ENCODE measurements around the gene DAB1. TPM values are rescaled to one million over a fixed set of nuclear protein-coding genes. Genes with fewer than 3 reads are reported as not detected.
A peak's percentile ranks its signal among the peaks of the same experiment; 100 is the strongest.
"Not testable (repeated sequence)": the region's sequence is repeated elsewhere in the genome, so short reads cannot be mapped to it uniquely, and the experiment has no call there.

Gene DAB1
- polyA plus RNA-seq, 3 donors: not detected

DNA sequence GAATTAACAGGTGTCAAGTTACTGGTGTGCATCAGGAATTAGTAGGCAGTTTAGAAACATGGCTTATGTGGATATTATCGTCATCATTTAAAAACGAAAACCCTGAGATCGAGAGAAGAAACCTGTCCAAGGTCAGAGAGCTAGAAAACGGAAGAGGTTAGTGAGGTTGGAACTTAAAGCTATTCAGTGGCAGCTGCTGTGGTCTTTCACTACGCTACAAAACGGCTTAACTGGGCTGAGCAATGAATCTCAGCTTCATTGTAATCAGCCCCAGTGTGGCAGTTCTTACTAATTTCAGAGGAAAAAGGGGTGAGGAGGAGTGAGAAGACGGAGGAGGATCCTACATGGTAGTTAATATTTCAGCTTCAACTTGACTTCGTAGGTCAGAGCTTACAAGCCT is 77.9 kb downstream of the DAB1 start:
- no peak for DNase-seq
- Mint-ChIP-seq H3K27ac (no peak overlapping the region), H3K4me1 (no peaks in the 10 kb centered on the region), H3K4me3 (no peak overlapping the region), H3K36me3 (no peaks in the 10 kb centered on the region), H3K27me3 (ENCODE audit: low read depth in 3 of 3) (peaks cover 0 to 5% (median 1%) of the 10 kb centered on the region in 3 donors), H3K9me3 (peaks cover 0 to 3% (median 2%) of the 10 kb centered on the region in 7 donors)
- Histone ChIP-seq H3K9ac (ENCODE audit: insufficient read depth, low read length, poor library complexity, severe bottlenecking) (no peak overlapping the region), H3K9me3 (replicated peaks in 1 of 2; ENCODE audit: control insufficient read depth in 1 of 2, insufficient read depth in 1 of 2, low read length in 2 of 2) (no peaks in the 10 kb centered on the region), H3K36me3 (replicated peaks in 1 of 2; ENCODE audit: control insufficient read depth in 1 of 2, insufficient read depth in 2 of 2, low read length in 2 of 2) (no peaks in the 10 kb centered on the region), H2AFZ (ENCODE audit: insufficient read depth, low read depth, low read length, poor library complexity, severe bottlenecking) (no peak overlapping the region), H3K4me3 (replicated peaks in 1 of 3; ENCODE audit: low read depth in 2 of 3, low read length in 3 of 3) (no peak overlapping the region), H3K27me3 (ENCODE audit: control insufficient read depth in 2 of 2, insufficient read depth in 2 of 2, low read length in 2 of 2) (no peaks in the 10 kb centered on the region), H3K4me2 (replicated peaks; ENCODE audit: extremely low read depth, low read length, poor library complexity, severe bottlenecking) (no peak overlapping the region), H3K27ac (ENCODE audit: low read depth in 1 of 2, low read length in 2 of 2) (no peak overlapping the region), H3K4me1 (ENCODE audit: control insufficient read depth in 1 of 2, insufficient read depth in 2 of 2, low read length in 2 of 2) (no peaks in the 10 kb centered on the region), H4K20me1 (ENCODE audit: insufficient read depth, low read length) (no peaks in the 10 kb centered on the region), H3K79me2 (ENCODE audit: insufficient read depth, low read length) (no peaks in the 10 kb centered on the region)
- TF ChIP-seq, protein P1, sequence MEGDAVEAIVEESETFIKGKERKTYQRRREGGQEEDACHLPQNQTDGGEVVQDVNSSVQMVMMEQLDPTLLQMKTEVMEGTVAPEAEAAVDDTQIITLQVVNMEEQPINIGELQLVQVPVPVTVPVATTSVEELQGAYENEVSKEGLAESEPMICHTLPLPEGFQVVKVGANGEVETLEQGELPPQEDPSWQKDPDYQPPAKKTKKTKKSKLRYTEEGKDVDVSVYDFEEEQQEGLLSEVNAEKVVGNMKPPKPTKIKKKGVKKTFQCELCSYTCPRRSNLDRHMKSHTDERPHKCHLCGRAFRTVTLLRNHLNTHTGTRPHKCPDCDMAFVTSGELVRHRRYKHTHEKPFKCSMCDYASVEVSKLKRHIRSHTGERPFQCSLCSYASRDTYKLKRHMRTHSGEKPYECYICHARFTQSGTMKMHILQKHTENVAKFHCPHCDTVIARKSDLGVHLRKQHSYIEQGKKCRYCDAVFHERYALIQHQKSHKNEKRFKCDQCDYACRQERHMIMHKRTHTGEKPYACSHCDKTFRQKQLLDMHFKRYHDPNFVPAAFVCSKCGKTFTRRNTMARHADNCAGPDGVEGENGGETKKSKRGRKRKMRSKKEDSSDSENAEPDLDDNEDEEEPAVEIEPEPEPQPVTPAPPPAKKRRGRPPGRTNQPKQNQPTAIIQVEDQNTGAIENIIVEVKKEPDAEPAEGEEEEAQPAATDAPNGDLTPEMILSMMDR (IDR thresholded peaks at IDR 0.05): no peak
- intact Hi-C loops (cut with micrococcal nuclease): no loop called here
- WGBS (ENCODE audit: insufficient coverage): 89% methylated on average over 4 of the region's 8 CpGs

DNA sequence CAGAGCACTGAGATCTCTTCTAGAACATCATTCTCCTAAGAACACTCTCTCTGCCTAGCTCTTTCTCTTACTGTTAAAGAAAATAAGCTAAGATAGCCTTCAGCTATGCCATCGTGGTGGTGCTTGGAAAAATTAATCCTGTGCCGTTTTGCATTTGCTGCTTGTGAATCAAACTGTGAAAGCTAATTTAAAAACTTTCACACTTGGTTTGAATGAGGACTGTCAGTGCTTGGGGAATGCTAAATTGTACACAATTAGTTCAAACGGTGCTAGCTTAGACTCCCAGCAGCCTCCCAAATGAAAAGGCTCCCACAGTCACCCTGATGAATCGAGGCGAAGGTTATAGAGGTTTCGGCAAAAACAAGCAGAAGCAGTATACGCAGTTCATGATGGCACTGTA is 79.6 kb downstream of the DAB1 start:
- Histone ChIP-seq H3K4me2 (replicated peaks; ENCODE audit: extremely low read depth, low read length, poor library complexity, severe bottlenecking) (no peak overlapping the region), H3K27ac (ENCODE audit: low read depth in 1 of 2, low read length in 2 of 2) (no peak overlapping the region), H3K9ac (ENCODE audit: insufficient read depth, low read length, poor library complexity, severe bottlenecking) (no peak overlapping the region), H3K36me3 (replicated peaks in 1 of 2; ENCODE audit: control insufficient read depth in 1 of 2, insufficient read depth in 2 of 2, low read length in 2 of 2) (no peaks in the 10 kb centered on the region), H3K9me3 (replicated peaks in 1 of 2; ENCODE audit: control insufficient read depth in 1 of 2, insufficient read depth in 1 of 2, low read length in 2 of 2) (no peaks in the 10 kb centered on the region), H3K79me2 (ENCODE audit: insufficient read depth, low read length) (no peaks in the 10 kb centered on the region), H3K27me3 (ENCODE audit: control insufficient read depth in 2 of 2, insufficient read depth in 2 of 2, low read length in 2 of 2) (no peaks in the 10 kb centered on the region), H3K4me1 (ENCODE audit: control insufficient read depth in 1 of 2, insufficient read depth in 2 of 2, low read length in 2 of 2) (no peaks in the 10 kb centered on the region), H4K20me1 (ENCODE audit: insufficient read depth, low read length) (no peaks in the 10 kb centered on the region), H2AFZ (ENCODE audit: insufficient read depth, low read depth, low read length, poor library complexity, severe bottlenecking) (no peak overlapping the region), H3K4me3 (replicated peaks in 1 of 3; ENCODE audit: low read depth in 2 of 3, low read length in 3 of 3) (no peak overlapping the region)
- H3K9me3 Mint-ChIP-seq: peaks cover 0 to 3% (median 2%) of the 10 kb centered on the region in 7 donors
- H3K27me3 Mint-ChIP-seq (ENCODE audit: low read depth in 3 of 3): peaks cover 0 to 5% (median 1%) of the 10 kb centered on the region in 3 donors
- no peaks in the 10 kb centered on the region for H3K36me3 Mint-ChIP-seq
- H3K4me3 Mint-ChIP-seq: no peak overlapping the region
- DNase-seq: no peak
- intact Hi-C loops (cut with micrococcal nuclease): no loop called here
- no peaks in the 10 kb centered on the region for H3K4me1 Mint-ChIP-seq
- 88% methylated on average over 6 of the region's 7 CpGs for WGBS (ENCODE audit: insufficient coverage)
- TF ChIP-seq, protein P1 (IDR thresholded peaks at IDR 0.05): no peak
- no peak overlapping the region for H3K27ac Mint-ChIP-seq

DNA sequence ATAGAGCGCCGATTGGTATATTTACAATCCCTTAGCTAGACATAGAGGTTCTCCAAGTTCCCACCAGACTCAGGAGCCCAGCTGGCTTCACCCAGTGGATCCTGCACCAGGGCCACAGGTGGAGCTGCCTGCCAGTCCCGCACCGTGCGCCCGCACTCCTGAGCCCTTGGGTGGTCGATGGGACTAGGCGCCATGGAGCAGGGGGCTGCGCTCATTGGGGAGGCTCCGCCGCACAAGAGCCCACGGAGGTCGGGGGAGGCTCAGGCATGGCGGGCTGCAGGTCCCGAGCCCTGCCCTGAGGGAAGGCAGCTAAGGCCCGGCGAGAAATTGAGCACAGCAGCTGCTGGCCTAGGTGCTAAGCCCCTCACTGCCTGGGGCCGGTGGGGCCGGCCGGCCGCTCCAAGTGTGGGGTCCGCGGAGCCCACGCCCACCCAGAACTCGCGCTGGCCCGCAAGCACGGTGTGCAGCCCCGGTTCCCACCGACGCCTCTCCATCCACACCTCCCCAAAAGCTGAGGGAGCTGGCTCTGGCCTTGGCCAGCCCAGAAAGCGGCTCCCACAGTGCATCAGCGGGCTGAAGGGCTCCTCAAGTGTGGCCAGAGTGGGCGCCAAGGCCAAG is 80.5 kb downstream of the DAB1 start:
- H3K36me3 Mint-ChIP-seq; intact Hi-C loops (cut with micrococcal nuclease); H3K4me1 ChIP-seq (ENCODE audit: control insufficient read depth in 1 of 2, insufficient read depth in 2 of 2, low read length in 2 of 2); H3K27me3 ChIP-seq (ENCODE audit: control insufficient read depth in 2 of 2, insufficient read depth in 2 of 2, low read length in 2 of 2); H3K27ac ChIP-seq (ENCODE audit: low read depth in 1 of 2, low read length in 2 of 2); H3K4me2 ChIP-seq (replicated peaks; ENCODE audit: extremely low read depth, low read length, poor library complexity, severe bottlenecking); H3K4me3 Mint-ChIP-seq; H2AFZ ChIP-seq (ENCODE audit: insufficient read depth, low read depth, low read length, poor library complexity, severe bottlenecking); H3K27me3 Mint-ChIP-seq (ENCODE audit: low read depth in 3 of 3); H3K4me1 Mint-ChIP-seq; H3K4me3 ChIP-seq (replicated peaks in 1 of 3; ENCODE audit: low read depth in 2 of 3, low read length in 3 of 3); DNase-seq; H3K36me3 ChIP-seq (replicated peaks in 1 of 2; ENCODE audit: control insufficient read depth in 1 of 2, insufficient read depth in 2 of 2, low read length in 2 of 2); H3K79me2 ChIP-seq (ENCODE audit: insufficient read depth, low read length); H3K9ac ChIP-seq (ENCODE audit: insufficient read depth, low read length, poor library complexity, severe bottlenecking); H3K9me3 ChIP-seq (replicated peaks in 1 of 2; ENCODE audit: control insufficient read depth in 1 of 2, insufficient read depth in 1 of 2, low read length in 2 of 2); H3K9me3 Mint-ChIP-seq; H4K20me1 ChIP-seq (ENCODE audit: insufficient read depth, low read length): not testable (repeated sequence)
- H3K27ac Mint-ChIP-seq: peak overlapping the region in 1 of 7 donors; percentile 15
- 94% methylated on average over 32 of the region's 34 CpGs for WGBS (ENCODE audit: insufficient coverage)

Measured in CD14-positive monocyte (primary cell).